GM13976 (cell line): ENCODE measurements around the gene PCYT2.

Experiments used
- DNase-seq: peaks from one replicate; pipeline ENCODE4 v3.0.0; 2012; ENCODE audit warnings: low spot score
- in situ Hi-C: fragments of 300-500 bp; cut with MboI; formaldehyde crosslinking; loops from one replicate; pipeline ENCODE4 v1.12.0; 2022; ENCODE audit warnings: low sequenced_read_pairs, mixed read lengths, inconsistent platforms; ENCODE audit not compliant: unreplicated experiment
- TF ChIP-seq, protein P1 (sequence below): IDR thresholded peaks from 2 replicates; pipeline ENCODE4 v1.5.1; 2012; ENCODE audit warnings: borderline replicate concordance, mild to moderate bottlenecking; ENCODE audit not compliant: insufficient read depth; ENCODE audit errors: extremely low read depth, missing control alignments, control extremely low read depth

PCYT2 gene

DNA sequence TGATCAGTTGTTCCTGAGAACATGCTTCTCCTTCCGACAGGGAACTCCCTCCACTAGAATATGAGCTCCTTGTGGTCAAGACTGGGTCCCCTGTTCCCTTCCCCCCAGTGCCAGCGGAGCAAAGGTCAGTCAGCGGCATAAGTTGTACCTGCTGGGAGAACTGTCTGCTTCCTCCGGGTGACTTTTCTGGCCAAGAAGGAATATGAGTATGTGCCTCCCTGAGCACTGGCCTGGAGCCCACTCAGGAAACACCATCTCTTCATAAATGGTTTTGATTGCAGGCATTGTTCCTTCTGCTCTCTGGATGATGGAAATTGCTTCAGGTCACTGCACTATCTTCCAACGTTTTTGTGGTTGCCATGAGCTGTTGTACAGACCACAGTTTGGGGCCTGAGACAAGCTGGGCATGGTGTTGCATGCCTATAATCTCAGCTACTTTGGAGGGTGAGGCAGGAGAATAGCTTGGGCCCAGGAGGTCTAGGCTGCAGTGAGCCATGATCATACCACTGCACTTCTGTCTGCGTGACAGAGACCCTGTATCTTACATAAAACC lies 48.0 kb downstream of the PCYT2 start:
- TF ChIP-seq, protein P1, sequence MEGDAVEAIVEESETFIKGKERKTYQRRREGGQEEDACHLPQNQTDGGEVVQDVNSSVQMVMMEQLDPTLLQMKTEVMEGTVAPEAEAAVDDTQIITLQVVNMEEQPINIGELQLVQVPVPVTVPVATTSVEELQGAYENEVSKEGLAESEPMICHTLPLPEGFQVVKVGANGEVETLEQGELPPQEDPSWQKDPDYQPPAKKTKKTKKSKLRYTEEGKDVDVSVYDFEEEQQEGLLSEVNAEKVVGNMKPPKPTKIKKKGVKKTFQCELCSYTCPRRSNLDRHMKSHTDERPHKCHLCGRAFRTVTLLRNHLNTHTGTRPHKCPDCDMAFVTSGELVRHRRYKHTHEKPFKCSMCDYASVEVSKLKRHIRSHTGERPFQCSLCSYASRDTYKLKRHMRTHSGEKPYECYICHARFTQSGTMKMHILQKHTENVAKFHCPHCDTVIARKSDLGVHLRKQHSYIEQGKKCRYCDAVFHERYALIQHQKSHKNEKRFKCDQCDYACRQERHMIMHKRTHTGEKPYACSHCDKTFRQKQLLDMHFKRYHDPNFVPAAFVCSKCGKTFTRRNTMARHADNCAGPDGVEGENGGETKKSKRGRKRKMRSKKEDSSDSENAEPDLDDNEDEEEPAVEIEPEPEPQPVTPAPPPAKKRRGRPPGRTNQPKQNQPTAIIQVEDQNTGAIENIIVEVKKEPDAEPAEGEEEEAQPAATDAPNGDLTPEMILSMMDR: no peak
- in situ Hi-C loops: no loop called here
- DNase-seq: no peak

DNA sequence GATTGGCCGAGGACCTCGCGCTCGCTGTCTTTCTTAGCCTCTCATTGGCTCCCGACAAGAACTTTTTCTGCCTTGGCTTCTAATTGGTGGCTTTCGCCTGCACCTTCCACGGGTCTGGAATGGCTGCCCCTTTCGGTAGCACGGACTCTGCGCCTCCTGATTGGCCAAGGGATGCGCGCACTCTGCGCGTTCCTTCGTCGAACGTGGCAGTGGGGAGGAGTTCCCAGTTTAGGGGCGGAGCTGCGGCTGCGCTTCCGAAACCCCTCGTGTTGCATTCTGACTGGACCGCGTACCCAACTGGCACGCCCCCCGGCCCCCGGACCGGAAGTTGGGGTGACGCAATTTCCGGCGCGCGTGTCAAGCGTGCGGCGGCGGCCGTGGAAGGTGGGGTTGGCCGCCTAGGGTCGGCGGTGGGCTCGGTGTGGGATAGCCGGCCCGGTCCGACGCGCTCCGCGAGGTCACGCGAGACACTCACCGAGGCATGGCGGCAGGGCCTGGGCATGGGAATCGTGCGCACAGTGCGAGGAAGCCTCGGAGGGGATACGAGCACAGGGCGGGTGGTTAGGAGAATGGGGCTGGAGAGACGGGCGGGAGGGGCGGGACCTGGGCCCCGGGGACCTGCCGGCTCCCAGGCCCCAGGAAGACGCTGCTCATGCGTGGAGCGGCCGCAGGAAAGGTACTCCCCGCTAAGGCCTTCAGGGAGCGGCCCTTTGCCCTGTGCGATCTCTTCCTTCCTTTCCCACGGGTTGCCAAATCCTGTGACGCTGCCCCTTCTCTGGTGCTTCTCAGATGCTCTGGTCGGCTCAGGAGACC lies 50.2 kb downstream of the PCYT2 start:
- in situ Hi-C loops: no loop called here
- peak; percentile 99 for DNase-seq
- TF ChIP-seq, protein P1: no peak

DNA sequence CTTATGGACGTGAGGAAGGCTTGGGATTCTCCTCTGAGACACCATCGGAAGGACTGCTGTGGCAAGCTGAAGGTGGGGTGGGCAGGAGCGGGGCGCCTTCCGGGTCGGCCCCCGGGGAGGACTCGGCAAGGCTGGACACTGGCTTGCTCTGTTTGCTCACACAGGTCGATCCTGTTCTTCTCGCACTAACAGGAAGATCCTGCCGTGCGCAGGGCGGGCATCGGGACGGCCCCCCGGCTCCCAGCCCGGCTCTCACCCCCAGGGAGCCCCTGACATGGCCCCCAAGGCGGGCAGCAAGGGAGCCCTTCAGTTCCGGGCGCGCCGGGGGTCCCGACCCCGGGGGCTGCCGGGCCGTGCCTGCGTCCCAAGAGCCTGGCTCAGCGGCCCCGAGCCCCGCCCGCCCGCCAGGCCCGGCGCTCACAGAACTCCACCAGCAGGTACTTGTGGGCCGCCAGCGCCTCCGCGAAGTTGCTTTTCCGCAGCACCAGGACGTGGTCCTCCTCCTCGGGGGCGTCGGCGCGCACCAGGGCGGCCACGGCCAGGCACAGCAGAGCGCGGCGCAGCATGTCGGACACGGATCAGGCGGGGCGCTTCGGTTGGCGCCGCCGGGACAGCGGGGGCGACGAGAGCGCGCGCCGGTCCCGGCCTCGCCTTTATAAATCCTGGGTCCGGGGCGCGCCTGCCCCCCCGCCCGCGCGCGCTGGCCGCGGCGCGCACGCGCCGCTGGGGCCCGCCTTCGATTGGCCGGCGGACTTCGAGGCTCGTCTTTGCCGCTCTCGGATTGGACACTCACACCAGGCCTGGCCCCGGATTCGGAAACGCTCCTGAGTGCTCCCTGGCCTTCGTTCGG lies 51.1 kb downstream of the PCYT2 start, which contains the start of gene P4HB:
P4HB (minus strand) TSS at position 630 of the 850 bp plus-strand sequence; CDS start at position 566, 64 bp downstream.
- in situ Hi-C loops: no loop called here
- peak; percentile 99 for DNase-seq
- TF ChIP-seq, protein P1: no peak

DNA sequence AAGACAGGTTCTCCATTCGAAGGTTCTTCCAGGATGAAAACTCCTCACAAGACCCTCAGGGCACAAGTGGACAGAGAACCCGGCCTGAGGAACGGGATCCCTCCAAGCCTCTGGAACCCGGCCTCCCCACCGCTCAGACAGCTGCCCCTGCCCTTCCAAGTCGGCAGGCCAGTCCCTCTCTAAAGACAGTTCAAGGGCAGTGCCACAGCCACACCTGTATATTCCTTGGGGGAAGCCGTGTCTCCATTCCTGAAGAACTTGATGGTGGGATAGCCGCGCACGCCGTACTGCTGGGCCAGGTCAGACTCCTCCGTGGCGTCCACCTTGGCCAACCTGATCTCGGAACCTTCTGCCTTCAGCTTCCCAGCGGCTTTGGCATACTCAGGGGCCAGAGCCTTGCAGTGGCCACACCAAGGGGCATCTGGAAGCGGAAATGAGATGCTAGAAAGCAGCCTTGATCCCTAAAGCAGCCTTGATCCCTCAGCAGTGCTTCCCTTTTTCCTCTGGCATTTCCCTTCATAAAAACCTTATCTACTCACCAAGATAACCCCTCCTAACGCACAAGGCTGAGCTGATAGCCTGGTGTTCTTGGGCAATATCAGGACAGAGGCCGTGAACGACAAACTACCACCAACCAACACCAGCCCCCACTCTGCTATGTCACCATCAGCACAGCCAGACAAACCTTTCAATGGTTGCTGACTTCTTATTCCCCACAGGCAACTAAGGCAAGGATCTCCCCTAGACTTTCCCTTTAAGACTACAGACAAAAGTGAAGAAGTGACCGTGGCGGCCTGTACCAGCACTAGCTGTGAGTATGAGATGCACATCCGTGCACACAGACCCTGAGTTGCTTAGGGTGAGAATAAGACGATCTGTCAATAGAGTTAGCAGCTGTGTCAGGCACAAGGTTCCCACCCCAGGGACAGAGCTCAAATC lies 52.0 kb downstream of the PCYT2 start:
- no peak for DNase-seq
- TF ChIP-seq, protein P1: no peak
- in situ Hi-C loops: no loop called here

DNA sequence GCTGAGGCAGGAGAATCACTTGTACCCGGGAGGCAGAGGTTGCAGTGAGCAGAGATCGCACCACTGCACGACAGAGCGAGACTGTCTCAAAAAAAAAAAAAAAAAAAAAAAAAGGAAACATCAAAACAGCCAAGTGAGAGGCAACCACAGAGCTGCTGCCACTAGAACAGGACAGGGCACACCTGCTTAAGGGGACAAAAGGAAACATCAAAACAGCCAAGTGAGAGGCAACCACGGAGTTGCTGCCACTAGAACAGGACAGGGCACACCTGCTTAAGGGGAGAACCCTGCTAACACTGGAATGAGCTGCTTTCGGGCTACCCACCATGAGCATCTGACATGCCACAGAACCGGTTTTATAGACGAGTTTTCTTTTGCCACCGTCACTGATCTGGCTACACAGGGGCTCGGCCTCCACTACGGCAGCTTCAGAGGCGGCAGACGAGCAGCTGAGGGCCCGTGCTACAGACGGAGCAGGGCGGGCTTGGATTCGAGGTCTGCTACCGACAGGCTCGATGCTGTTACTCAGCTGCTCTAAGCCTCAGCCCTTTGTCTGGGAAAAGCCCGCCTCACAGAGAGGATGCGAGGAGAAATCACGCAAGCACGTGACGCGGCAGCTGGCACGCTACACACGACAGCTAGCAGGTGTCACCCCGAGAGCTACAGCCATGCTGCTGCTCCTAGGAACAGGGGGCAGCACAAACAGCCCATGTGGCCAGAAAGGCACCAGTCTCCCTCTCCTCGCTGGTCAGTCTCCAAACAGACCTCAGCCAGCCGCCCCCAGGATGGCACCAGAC lies 52.8 kb downstream of the PCYT2 start:
- in situ Hi-C loops: no loop called here
- TF ChIP-seq, protein P1: no peak
- no peak for DNase-seq
